GM23338 (cell line): Measurements from ENCODE around the gene COX6B2. TPM values are rescaled to one million over a fixed set of nuclear protein-coding genes. Genes with fewer than 3 reads are reported as not detected.

ENCODE experiments used
- ATAC-seq: fragments of 200-7000 bp; cut with Tn5 transposase; 3 replicates; pipeline ENCODE4 v1.9.1; 2020
- DNase-seq: peaks from one replicate; pipeline ENCODE4 v3.0.0-alpha.2; 2015; ENCODE audit warnings: low spot score
- H2AFZ ChIP-seq: fragments of 200-600 bp; sonication (generic); 2 replicates; pipeline ENCODE4 v1.8.0; 2016; ENCODE audit warnings: antibody characterized with exemption, mild to moderate bottlenecking, moderate library complexity
- H3F3A ChIP-seq: fragments of 200-600 bp; sonication (generic); replicated peaks from 2 replicates; pipeline ENCODE4 v1.8.0; 2017; ENCODE audit warnings: antibody characterized with exemption, mixed run types, low read depth
- H3K27ac ChIP-seq: fragments of 200-600 bp; sonication (generic); 2 replicates; pipeline ENCODE4 v1.6.1; 2016; ENCODE audit warnings: low read depth
- H3K27me3 ChIP-seq: fragments of 200-600 bp; sonication (generic); 2 replicates; pipeline ENCODE4 v1.8.0; 2016; ENCODE audit warnings: mild to moderate bottlenecking, mixed run types, moderate library complexity; ENCODE audit not compliant: insufficient read depth
- H3K36me3 ChIP-seq: fragments of 200-600 bp; sonication (generic); 2 replicates; pipeline ENCODE4 v1.8.0; 2016; ENCODE audit warnings: mild to moderate bottlenecking; ENCODE audit not compliant: insufficient read depth
- H3K4me1 ChIP-seq: fragments of 200-600 bp; sonication (generic); 2 replicates; pipeline ENCODE4 v1.8.0; 2016; ENCODE audit warnings: mild to moderate bottlenecking, moderate library complexity; ENCODE audit not compliant: insufficient read depth
- H3K4me2 ChIP-seq: fragments of 200-600 bp; sonication (generic); 2 replicates; pipeline ENCODE4 v1.7.1; 2017; ENCODE audit warnings: mixed run types
- H3K4me3 ChIP-seq: fragments of 200-600 bp; sonication (generic); 2 replicates; pipeline ENCODE4 v1.6.1; 2016; ENCODE audit warnings: mixed run types
- H3K79me2 ChIP-seq: fragments of 200-600 bp; sonication (generic); replicated peaks from 2 replicates; pipeline ENCODE4 v1.8.0; 2017; ENCODE audit warnings: mild to moderate bottlenecking; ENCODE audit not compliant: insufficient read depth
- H3K9me2 ChIP-seq: fragments of 200-600 bp; sonication (generic); 2 replicates; pipeline ENCODE4 v1.8.0; 2017; ENCODE audit not compliant: insufficient read depth
- H4K20me1 ChIP-seq: fragments of 200-600 bp; sonication (generic); replicated peaks from 2 replicates; pipeline ENCODE4 v1.8.0; 2017; ENCODE audit warnings: mild to moderate bottlenecking; ENCODE audit not compliant: insufficient read depth
- H3K27ac Mint-ChIP-seq: 2 replicates; pipeline ENCODE4 v1.8.0; 2020; ENCODE audit warnings: inconsistent platforms, mild to moderate bottlenecking, moderate library complexity, mixed read lengths
- H3K27me3 Mint-ChIP-seq: 3 replicates; pipeline ENCODE4 v1.8.0; 2022; ENCODE audit warnings: low read depth, mild to moderate bottlenecking, moderate library complexity, mixed read lengths, inconsistent platforms; ENCODE audit not compliant: insufficient read depth, poor library complexity
- H3K36me3 Mint-ChIP-seq: 3 replicates; pipeline ENCODE4 v1.8.0; 2021; ENCODE audit warnings: low read depth, mild to moderate bottlenecking, inconsistent platforms, moderate library complexity, mixed read lengths
- H3K4me1 Mint-ChIP-seq: 3 replicates; pipeline ENCODE4 v1.8.0; 2020; ENCODE audit warnings: mild to moderate bottlenecking, inconsistent platforms, mixed read lengths
- H3K4me3 Mint-ChIP-seq: 3 replicates; pipeline ENCODE4 v1.8.0; 2021; ENCODE audit warnings: moderate library complexity, mild to moderate bottlenecking, inconsistent platforms, mixed read lengths
- H3K9me3 Mint-ChIP-seq: 3 replicates; pipeline ENCODE4 v1.8.0; 2020; ENCODE audit warnings: moderate library complexity, mild to moderate bottlenecking, inconsistent platforms, mixed read lengths
- CREB1 ChIP-seq: fragments of 250-450 bp; sonication (Bioruptor Pico); IDR thresholded peaks from 2 replicates; pipeline ENCODE4 v1.5.0; 2020; ENCODE audit warnings: low read depth, mild to moderate bottlenecking, moderate library complexity
- EZH2 ChIP-seq: fragments of 200-600 bp; sonication (generic); IDR thresholded peaks from one replicate; pipeline ENCODE4 v1.8.0; 2017; ENCODE audit warnings: antibody characterized with exemption, mild to moderate bottlenecking, low read depth; ENCODE audit not compliant: unreplicated experiment
- EZH2phosphoT487 ChIP-seq: fragments of 200-600 bp; sonication (generic); IDR thresholded peaks from one replicate; pipeline ENCODE4 v1.8.1; 2018; ENCODE audit warnings: antibody characterized with exemption; ENCODE audit not compliant: unreplicated experiment
- JUNB ChIP-seq: IDR thresholded peaks from one replicate; pipeline ENCODE4 v1.6.1; 2016; ENCODE audit warnings: antibody characterized with exemption; ENCODE audit not compliant: unreplicated experiment
- NANOG ChIP-seq: IDR thresholded peaks from 2 replicates; pipeline ENCODE4 v1.6.1; 2016; ENCODE audit warnings: antibody characterized with exemption, borderline replicate concordance
- POLR2AphosphoS5 ChIP-seq: IDR thresholded peaks from 2 replicates; pipeline ENCODE4 v1.6.1; 2016; ENCODE audit warnings: antibody characterized with exemption, low read depth
- STAT1 ChIP-seq: IDR thresholded peaks from one replicate; pipeline ENCODE4 v1.6.1; 2016; ENCODE audit warnings: antibody characterized with exemption; ENCODE audit not compliant: unreplicated experiment
- ZNF114 ChIP-seq: fragments of 250-450 bp; sonication (Bioruptor Pico); IDR thresholded peaks from 2 replicates; pipeline ENCODE4 v1.5.0; 2020; ENCODE audit warnings: mild to moderate bottlenecking, moderate library complexity
- ZNF331 ChIP-seq: fragments of 250-450 bp; sonication (Bioruptor Pico); IDR thresholded peaks from 2 replicates; pipeline ENCODE4 v1.5.0; 2020; ENCODE audit warnings: low read depth, mild to moderate bottlenecking, moderate library complexity
- polyA plus RNA-seq: library from polyadenylated mRNA; unstranded; fragments of >200 nt; fragmentation: Nextera tagmentation; extraction: Ambion mirVana; gene quantifications from 2 replicates; pipeline ENCODE4 v1.2.1, GENCODE V29; 2016
- total RNA-seq: library from RNA; depleted of rRNA; stranded (reverse); fragments of >200 nt; shearing (Covaris generic); gene quantifications from 2 replicates; pipeline ENCODE4 v1.2.3, GENCODE V29; 2014
- TF ChIP-seq, protein P1 (sequence below), 2 experiments: fragments of 200-600 bp in 1 of 2; sonication (generic) in 1 of 2; conservative IDR thresholded peaks; 2 replicates each; pipeline versions ENCODE4 v1.5.1 to v1.6.1; 2016 to 2017; ENCODE audit warnings: antibody characterized with exemption in 2 of 2, low read depth in 2 of 2, mild to moderate bottlenecking in 2 of 2, moderate library complexity in 1 of 2
- TF ChIP-seq, protein P2 (sequence below): IDR thresholded peaks from 2 replicates; pipeline ENCODE4 v1.6.1; 2016; ENCODE audit warnings: antibody characterized with exemption
- TF ChIP-seq, protein P3 (sequence below): IDR thresholded peaks from one replicate; pipeline ENCODE4 v1.6.1; 2018; ENCODE audit warnings: antibody characterized with exemption; ENCODE audit not compliant: unreplicated experiment

COX6B2 gene
- total and polyA plus RNA-seq, 2 experiments from 2014 or later, result 2.7 to 5.3 TPM

DNA sequence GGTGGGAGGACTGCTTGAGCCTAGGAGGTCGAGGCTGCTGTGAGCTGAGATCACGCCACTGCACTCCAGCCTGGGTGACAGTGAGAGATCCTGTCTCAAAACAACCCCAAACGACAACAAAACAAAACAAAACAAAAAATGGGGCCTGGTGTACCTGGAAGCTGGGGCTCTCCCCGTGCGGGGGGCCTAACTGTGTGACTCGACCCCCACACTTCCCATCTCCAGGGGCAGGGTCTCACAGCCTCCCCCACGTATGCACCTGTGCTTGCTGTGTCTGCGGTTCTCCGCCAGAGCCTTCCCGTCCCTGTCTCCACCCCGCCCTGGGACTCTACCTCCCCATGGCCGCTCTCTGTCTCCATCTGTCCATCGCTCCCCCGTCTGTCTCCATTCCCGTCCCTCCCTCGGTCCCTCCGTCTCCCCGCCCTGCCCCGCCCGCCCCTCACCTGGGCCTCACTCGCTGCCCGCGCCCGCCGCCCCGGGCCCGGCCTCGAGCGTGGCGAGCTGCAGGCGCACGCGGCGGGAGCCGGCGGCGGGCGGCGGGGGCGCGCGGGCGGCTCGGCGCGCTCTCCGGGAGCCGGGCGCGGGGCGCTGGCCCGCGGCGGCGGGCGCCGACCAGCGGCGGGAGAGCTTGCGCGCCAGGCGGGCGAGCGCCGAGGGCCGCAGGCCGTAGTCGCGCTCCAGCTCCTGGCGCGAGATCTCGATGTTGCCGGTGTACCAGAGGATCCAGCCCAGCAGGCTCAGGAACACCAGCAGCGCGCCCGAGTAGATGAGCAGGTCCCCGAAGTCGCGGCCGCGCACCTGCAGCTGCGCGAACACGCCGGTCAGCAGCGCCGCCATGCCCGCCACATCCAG lies 29.0 kb upstream of the COX6B2 start:
- Histone ChIP-seq H3K27ac (no peak overlapping the region), H2AFZ (no peak overlapping the region)

DNA sequence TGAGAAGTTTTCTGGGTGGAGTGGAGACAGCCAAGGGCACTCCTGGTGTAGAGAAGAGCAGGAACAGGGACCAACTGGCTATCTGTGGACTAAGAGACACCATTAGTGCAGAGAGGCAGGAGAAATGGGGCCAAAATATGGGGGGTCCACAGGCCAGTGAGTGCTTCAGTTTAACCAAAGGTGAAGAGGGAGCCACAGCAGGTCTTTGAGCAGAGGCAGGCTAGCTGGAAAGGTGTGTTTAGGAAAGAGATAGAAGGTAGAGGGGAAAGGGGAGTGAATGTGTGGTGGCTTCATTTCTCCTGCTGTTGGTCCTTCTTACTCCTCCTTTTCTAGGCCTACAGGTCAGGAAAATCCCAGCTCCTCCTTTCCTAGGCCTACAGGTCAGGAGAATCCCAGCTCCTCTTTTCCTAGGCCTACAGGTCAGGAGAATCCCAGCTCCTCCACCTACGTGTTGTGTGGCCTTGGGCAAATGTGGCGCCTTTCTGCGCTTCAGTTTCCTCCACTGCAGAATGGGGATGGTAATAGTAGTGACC lies 28.1 kb upstream of the COX6B2 start:
- H3K27ac Mint-ChIP-seq, result no peak overlapping the region
- ATAC-seq (no peak), DNase-seq (no peak)
- Histone ChIP-seq H3K36me3 (peaks cover 4% of the 10 kb centered on the region; the same call in 1 of the 2 replicates), H3K4me2 (peak overlapping the region; percentile 87), H3K4me1 (peaks cover 34% of the 10 kb centered on the region), H2AFZ (no peak overlapping the region), H3K27ac (no peak overlapping the region), H3K79me2 (peaks cover 23% of the 10 kb centered on the region), H3K27me3 (peaks cover 29% of the 10 kb centered on the region), H4K20me1 (peaks cover 22% of the 10 kb centered on the region), H3F3A (peaks cover 28% of the 10 kb centered on the region), H3K4me3 (peak overlapping the region; percentile 57; the same call in 1 of the 2 replicates), H3K9me2 (no peaks in the 10 kb centered on the region)
- H3K36me3 Mint-ChIP-seq, result peaks cover 23% of the 10 kb centered on the region
- H3K9me3 Mint-ChIP-seq, result peaks cover 5% of the 10 kb centered on the region; the same call in 2 of the 3 replicates
- peak overlapping the region; percentile 83 for H3K4me3 Mint-ChIP-seq
- peaks cover 36% of the 10 kb centered on the region for H3K4me1 Mint-ChIP-seq
- H3K27me3 Mint-ChIP-seq, result peaks cover 48% of the 10 kb centered on the region
- TF ChIP-seq STAT1 (no peak), EZH2phosphoT487 (no peak), JUNB (no peak), ZNF114 (CRISPR knock-in tag) (no peak), ZNF331 (no peak), EZH2 (no peak), NANOG (no peak), CREB1 (CRISPR knock-in tag) (no peak)
- TF ChIP-seq, protein P1, sequence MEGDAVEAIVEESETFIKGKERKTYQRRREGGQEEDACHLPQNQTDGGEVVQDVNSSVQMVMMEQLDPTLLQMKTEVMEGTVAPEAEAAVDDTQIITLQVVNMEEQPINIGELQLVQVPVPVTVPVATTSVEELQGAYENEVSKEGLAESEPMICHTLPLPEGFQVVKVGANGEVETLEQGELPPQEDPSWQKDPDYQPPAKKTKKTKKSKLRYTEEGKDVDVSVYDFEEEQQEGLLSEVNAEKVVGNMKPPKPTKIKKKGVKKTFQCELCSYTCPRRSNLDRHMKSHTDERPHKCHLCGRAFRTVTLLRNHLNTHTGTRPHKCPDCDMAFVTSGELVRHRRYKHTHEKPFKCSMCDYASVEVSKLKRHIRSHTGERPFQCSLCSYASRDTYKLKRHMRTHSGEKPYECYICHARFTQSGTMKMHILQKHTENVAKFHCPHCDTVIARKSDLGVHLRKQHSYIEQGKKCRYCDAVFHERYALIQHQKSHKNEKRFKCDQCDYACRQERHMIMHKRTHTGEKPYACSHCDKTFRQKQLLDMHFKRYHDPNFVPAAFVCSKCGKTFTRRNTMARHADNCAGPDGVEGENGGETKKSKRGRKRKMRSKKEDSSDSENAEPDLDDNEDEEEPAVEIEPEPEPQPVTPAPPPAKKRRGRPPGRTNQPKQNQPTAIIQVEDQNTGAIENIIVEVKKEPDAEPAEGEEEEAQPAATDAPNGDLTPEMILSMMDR (conservative IDR thresholded peaks at IDR 0.05; ENCODE audit: low read depth in 2 of 2), result no peak
- TF ChIP-seq, protein P2, sequence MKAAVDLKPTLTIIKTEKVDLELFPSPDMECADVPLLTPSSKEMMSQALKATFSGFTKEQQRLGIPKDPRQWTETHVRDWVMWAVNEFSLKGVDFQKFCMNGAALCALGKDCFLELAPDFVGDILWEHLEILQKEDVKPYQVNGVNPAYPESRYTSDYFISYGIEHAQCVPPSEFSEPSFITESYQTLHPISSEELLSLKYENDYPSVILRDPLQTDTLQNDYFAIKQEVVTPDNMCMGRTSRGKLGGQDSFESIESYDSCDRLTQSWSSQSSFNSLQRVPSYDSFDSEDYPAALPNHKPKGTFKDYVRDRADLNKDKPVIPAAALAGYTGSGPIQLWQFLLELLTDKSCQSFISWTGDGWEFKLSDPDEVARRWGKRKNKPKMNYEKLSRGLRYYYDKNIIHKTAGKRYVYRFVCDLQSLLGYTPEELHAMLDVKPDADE, result no peak
- TF ChIP-seq, protein P3, sequence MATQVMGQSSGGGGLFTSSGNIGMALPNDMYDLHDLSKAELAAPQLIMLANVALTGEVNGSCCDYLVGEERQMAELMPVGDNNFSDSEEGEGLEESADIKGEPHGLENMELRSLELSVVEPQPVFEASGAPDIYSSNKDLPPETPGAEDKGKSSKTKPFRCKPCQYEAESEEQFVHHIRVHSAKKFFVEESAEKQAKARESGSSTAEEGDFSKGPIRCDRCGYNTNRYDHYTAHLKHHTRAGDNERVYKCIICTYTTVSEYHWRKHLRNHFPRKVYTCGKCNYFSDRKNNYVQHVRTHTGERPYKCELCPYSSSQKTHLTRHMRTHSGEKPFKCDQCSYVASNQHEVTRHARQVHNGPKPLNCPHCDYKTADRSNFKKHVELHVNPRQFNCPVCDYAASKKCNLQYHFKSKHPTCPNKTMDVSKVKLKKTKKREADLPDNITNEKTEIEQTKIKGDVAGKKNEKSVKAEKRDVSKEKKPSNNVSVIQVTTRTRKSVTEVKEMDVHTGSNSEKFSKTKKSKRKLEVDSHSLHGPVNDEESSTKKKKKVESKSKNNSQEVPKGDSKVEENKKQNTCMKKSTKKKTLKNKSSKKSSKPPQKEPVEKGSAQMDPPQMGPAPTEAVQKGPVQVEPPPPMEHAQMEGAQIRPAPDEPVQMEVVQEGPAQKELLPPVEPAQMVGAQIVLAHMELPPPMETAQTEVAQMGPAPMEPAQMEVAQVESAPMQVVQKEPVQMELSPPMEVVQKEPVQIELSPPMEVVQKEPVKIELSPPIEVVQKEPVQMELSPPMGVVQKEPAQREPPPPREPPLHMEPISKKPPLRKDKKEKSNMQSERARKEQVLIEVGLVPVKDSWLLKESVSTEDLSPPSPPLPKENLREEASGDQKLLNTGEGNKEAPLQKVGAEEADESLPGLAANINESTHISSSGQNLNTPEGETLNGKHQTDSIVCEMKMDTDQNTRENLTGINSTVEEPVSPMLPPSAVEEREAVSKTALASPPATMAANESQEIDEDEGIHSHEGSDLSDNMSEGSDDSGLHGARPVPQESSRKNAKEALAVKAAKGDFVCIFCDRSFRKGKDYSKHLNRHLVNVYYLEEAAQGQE, result no peak

More for the DNA sequence above, 29.0 kb upstream of the COX6B2 start:
- Mint-ChIP-seq H3K9me3 (peaks cover 5% of the 10 kb centered on the region; the same call in 2 of the 3 replicates), H3K27me3 (peaks cover 46% of the 10 kb centered on the region), H3K4me1 (peaks cover 39% of the 10 kb centered on the region), H3K36me3 (peaks cover 32% of the 10 kb centered on the region), H3K27ac (peak overlapping the region; percentile 78; the same call in 1 of the 2 replicates), H3K4me3 (peak overlapping the region; percentile 83)
- Histone ChIP-seq H3K4me1 (peaks cover 38% of the 10 kb centered on the region), H3K27me3 (peaks cover 21% of the 10 kb centered on the region), H4K20me1 (peaks cover 31% of the 10 kb centered on the region), H3K36me3 (peaks cover 4% of the 10 kb centered on the region; the same call in 1 of the 2 replicates), H3K9me2 (no peaks in the 10 kb centered on the region), H3K79me2 (peaks cover 32% of the 10 kb centered on the region), H3K4me3 (peak overlapping the region; percentile 99), H3F3A (peaks cover 35% of the 10 kb centered on the region), H3K4me2 (peak overlapping the region; percentile 87)
- DNase-seq, result peak; percentile 90
- ATAC-seq, result peak; percentile 7
- TF ChIP-seq EZH2phosphoT487 (no peak), POLR2AphosphoS5 (0 out of 2 replicates have a peak, but pooled peaks have one; percentile 21), NANOG (no peak)
